CD4-positive, alpha-beta memory T cell (primary cell): ENCODE data around the gene P4HTM. TPM values are rescaled to one million over a fixed set of nuclear protein-coding genes. Genes with fewer than 3 reads are reported as not detected.

Source experiments
- CTCF ChIA-PET: fragments of 350-600 bp; sonication (Branson Sonifier 250); formaldehyde crosslinking; loops from one replicate; lab custom pipeline; 2021; ENCODE audit warnings: inconsistent platforms; ENCODE audit not compliant: partially characterized antibody; lab: Charles Lee
- POLR2A ChIA-PET: fragments of 350-600 bp; sonication (Branson Sonifier 250); formaldehyde crosslinking; loops from one replicate; lab custom pipeline; 2021; ENCODE audit not compliant: partially characterized antibody; lab: Charles Lee
- DNase-seq, 5 donors: peaks; one replicate each; pipeline versions ENCODE4 v3.0.0 to v3.0.0-alpha.2; 2020 to 2022; ENCODE audit warnings: mixed read lengths in 1 of 5
- H3K27ac ChIP-seq: one replicate; pipeline ENCODE4 v1.7.0; 2013; ENCODE audit warnings: low read depth, low read length
- H3K27me3 ChIP-seq: 2 replicates; pipeline ENCODE4 v1.7.0; 2013; ENCODE audit warnings: mild to moderate bottlenecking, low read length, moderate library complexity; ENCODE audit not compliant: insufficient read depth
- H3K36me3 ChIP-seq: 2 replicates; pipeline ENCODE4 v1.7.0; 2013; ENCODE audit warnings: mild to moderate bottlenecking, low read length, moderate library complexity; ENCODE audit not compliant: insufficient read depth
- H3K4me1 ChIP-seq: 2 replicates; pipeline ENCODE4 v1.7.0; 2013; ENCODE audit warnings: mild to moderate bottlenecking, low read length, moderate library complexity; ENCODE audit not compliant: insufficient read depth
- H3K4me3 ChIP-seq, 2 donors: one replicate each; pipeline ENCODE4 v1.7.0; 2013; ENCODE audit warnings: low read length in 2 of 2, mild to moderate bottlenecking in 1 of 2
- H3K9me3 ChIP-seq, 2 donors: one replicate each; pipeline ENCODE4 v1.7.0; 2013; ENCODE audit warnings: low read length in 2 of 2, control low read depth in 1 of 2; ENCODE audit not compliant: control insufficient read depth in 1 of 2
- H3K27ac Mint-ChIP-seq, 7 donors: one replicate each; pipeline ENCODE4 v1.8.0; 2020 to 2021; ENCODE audit warnings: mixed read lengths in 7 of 7, mild to moderate bottlenecking in 6 of 7, inconsistent platforms in 3 of 7, moderate library complexity in 3 of 7
- H3K27me3 Mint-ChIP-seq, 2 donors: one replicate each; pipeline ENCODE4 v1.8.0; 2020 to 2021; ENCODE audit warnings: mixed read lengths in 2 of 2
- H3K36me3 Mint-ChIP-seq, 2 donors: one replicate each; pipeline ENCODE4 v1.8.0; 2020 to 2021; ENCODE audit warnings: mixed read lengths in 2 of 2, inconsistent platforms in 1 of 2, mild to moderate bottlenecking in 1 of 2
- H3K4me1 Mint-ChIP-seq, 4 donors: one replicate each; pipeline ENCODE4 v1.8.0; 2020 to 2021; ENCODE audit warnings: mixed read lengths in 4 of 4, mild to moderate bottlenecking in 1 of 4
- H3K4me3 Mint-ChIP-seq, 8 donors: one replicate each; pipeline ENCODE4 v1.8.0; 2020 to 2021; ENCODE audit warnings: mixed read lengths in 8 of 8, mild to moderate bottlenecking in 7 of 8, moderate library complexity in 6 of 8, inconsistent platforms in 3 of 8
- H3K9me3 Mint-ChIP-seq, 8 donors: one replicate each; pipeline ENCODE4 v1.8.0; 2020 to 2021; ENCODE audit warnings: mixed read lengths in 8 of 8, mild to moderate bottlenecking in 5 of 8, inconsistent platforms in 3 of 8, moderate library complexity in 1 of 8
- intact Hi-C: fragments of 100-400 bp; cut with micrococcal nuclease; formaldehyde crosslinking; loops from one replicate; pipeline ENCODE4 v1.15.1; 2023
- polyA plus RNA-seq, 2 donors: library from polyadenylated mRNA; unstranded; fragments of 300-500 nt; fragmentation: Illumina TruSeq; gene quantifications; one replicate each; pipeline ENCODE4 v1.2.3, GENCODE V29; 2021
- total RNA-seq, 2 experiments: library from RNA; stranded (reverse); gene quantifications; one replicate each; pipeline ENCODE4 v1.2.3, GENCODE V29; 2021

Gene P4HTM
- total and polyA plus RNA-seq, 4 experiments from 2014 or later, result 29.7 to 87.3 (median 56.1) TPM

GRCh38 chr3:48982686-48983085 is 7.4 kb upstream of the P4HTM start:
- POLR2A ChIA-PET, result no interaction called here
- no peaks in the 10 kb centered on the region for H3K27me3 ChIP-seq
- peak overlapping the region in 2 of 7 donors; percentile 37 to 42 for H3K27ac Mint-ChIP-seq
- no peak for DNase-seq
- H3K9me3 ChIP-seq, result no peaks in the 10 kb centered on the region
- intact Hi-C loops, result no loop called here
- H3K4me3 Mint-ChIP-seq, result no peak overlapping the region
- CTCF ChIA-PET, result no interaction called here
- no peak overlapping the region for H3K4me3 ChIP-seq
- H3K4me1 ChIP-seq, result peaks cover 5% of the 10 kb centered on the region
- no peaks in the 10 kb centered on the region for H3K9me3 Mint-ChIP-seq
- H3K27me3 Mint-ChIP-seq, result no peaks in the 10 kb centered on the region
- no peak overlapping the region for H3K27ac ChIP-seq
- peaks cover 47% of the 10 kb centered on the region for H3K36me3 ChIP-seq
- peaks cover 50 to 67% of the 10 kb centered on the region in 2 donors for H3K36me3 Mint-ChIP-seq
- peaks cover 1 to 5% (median 2%) of the 10 kb centered on the region in 4 donors for H3K4me1 Mint-ChIP-seq

- intact Hi-C loops, result no loop called here
- ChIA-PET CTCF (no interaction called here), POLR2A (no interaction called here)
Measured at GRCh38 chr3:48983096-48983495, 6.9 kb upstream of the P4HTM start.

GRCh38 chr3:48984663-48985062 is 5.4 kb upstream of the P4HTM start:
- no peak overlapping the region for H3K4me3 Mint-ChIP-seq
- H3K27ac ChIP-seq, result no peak overlapping the region
- H3K9me3 ChIP-seq, result no peaks in the 10 kb centered on the region
- no peak overlapping the region for H3K4me3 ChIP-seq
- H3K4me1 Mint-ChIP-seq, result peaks cover 12 to 19% (median 15%) of the 10 kb centered on the region in 4 donors
- H3K4me1 ChIP-seq, result peaks cover 19% of the 10 kb centered on the region
- no peaks in the 10 kb centered on the region for H3K27me3 ChIP-seq
- peak overlapping the region in 3 of 7 donors; percentile 18 to 66 (median 43) for H3K27ac Mint-ChIP-seq
- ChIA-PET CTCF (interaction anchor here (0.5 to 9.0 kb wide), 5 partner anchors 22 to 174 kb away, joined by 3 to 136 read pairs (median 4); partner anchors contain the start of genes NDUFAF3 and WDR6), POLR2A (interaction anchor here (1.0 to 15.0 kb wide), 2 partner anchors 23 to 36 kb away, joined by 3 to 377 read pairs; partner anchors contain the start of genes DALRD3, IMPDH2, NDUFAF3 and WDR6)
- H3K9me3 Mint-ChIP-seq, result no peaks in the 10 kb centered on the region
- H3K36me3 Mint-ChIP-seq, result peaks cover 37 to 58% of the 10 kb centered on the region in 2 donors
- intact Hi-C loops, result no loop called here
- DNase-seq, result no peak
- peaks cover 41% of the 10 kb centered on the region for H3K36me3 ChIP-seq
- no peaks in the 10 kb centered on the region for H3K27me3 Mint-ChIP-seq

More at GRCh38 chr3:48983096-48983495, 6.9 kb upstream of the P4HTM start:
- no peaks in the 10 kb centered on the region for H3K9me3 Mint-ChIP-seq
- DNase-seq, result no peak
- no peak overlapping the region for H3K4me3 Mint-ChIP-seq
- peaks cover 47% of the 10 kb centered on the region for H3K36me3 ChIP-seq
- H3K36me3 Mint-ChIP-seq, result peaks cover 46 to 66% of the 10 kb centered on the region in 2 donors
- H3K27ac Mint-ChIP-seq, result peak overlapping the region in 4 of 7 donors; percentile 14 to 63 (median 49)
- H3K27me3 ChIP-seq, result no peaks in the 10 kb centered on the region
- no peak overlapping the region for H3K27ac ChIP-seq
- peaks cover 4 to 10% (median 5%) of the 10 kb centered on the region in 4 donors for H3K4me1 Mint-ChIP-seq
- H3K9me3 ChIP-seq, result no peaks in the 10 kb centered on the region
- no peaks in the 10 kb centered on the region for H3K27me3 Mint-ChIP-seq
- peaks cover 9% of the 10 kb centered on the region for H3K4me1 ChIP-seq
- no peak overlapping the region for H3K4me3 ChIP-seq

- H3K27me3 ChIP-seq, result no peaks in the 10 kb centered on the region
- Mint-ChIP-seq H3K36me3 (peaks cover 29 to 53% of the 10 kb centered on the region in 2 donors), H3K4me3 (no peak overlapping the region), H3K27me3 (no peaks in the 10 kb centered on the region), H3K9me3 (no peaks in the 10 kb centered on the region), H3K4me1 (peaks cover 13 to 23% (median 18%) of the 10 kb centered on the region in 4 donors), H3K27ac (peak overlapping the region in 5 of 7 donors; percentile 11 to 80 (median 28))
- H3K9me3 ChIP-seq, result no peaks in the 10 kb centered on the region
- H3K36me3 ChIP-seq, result peaks cover 33% of the 10 kb centered on the region
- intact Hi-C loops, result no loop called here
- POLR2A ChIA-PET, result interaction anchor here (1.2 to 15.0 kb wide), 3 partner anchors 21 to 108 kb away, joined by 6 to 377 read pairs (median 20); partner anchors contain the start of genes DALRD3, IMPDH2, NDUFAF3 and QRICH1
- H3K4me3 ChIP-seq, result no peak overlapping the region
- H3K27ac ChIP-seq, result no peak overlapping the region
- DNase-seq, result no peak
- CTCF ChIA-PET, result interaction anchor here (5.0 to 9.0 kb wide), 5 partner anchors 21 to 171 kb away, joined by 38 to 216 read pairs (median 85); partner anchors contain the start of genes DALRD3, IMPDH2, NDUFAF3 and QRICH1
- H3K4me1 ChIP-seq, result peaks cover 21% of the 10 kb centered on the region
Measured at GRCh38 chr3:48985831-48986376, 4.1 kb upstream of the P4HTM start.

GRCh38 chr3:48989126-48989795 is 780 bp upstream of the P4HTM start:
- Mint-ChIP-seq H3K4me3 (peak overlapping the region; percentile 89 to 97 (median 92)), H3K27ac (peak overlapping the region; percentile 85 to 96 (median 89)), H3K36me3 (peaks cover 9 to 36% of the 10 kb centered on the region in 2 donors), H3K4me1 (peaks cover 27 to 49% (median 40%) of the 10 kb centered on the region in 4 donors), H3K9me3 (no peaks in the 10 kb centered on the region), H3K27me3 (no peaks in the 10 kb centered on the region)
- peak overlapping the region; percentile 76 to 86 for H3K4me3 ChIP-seq
- intact Hi-C loops, result no loop called here
- peak overlapping the region; percentile 65 for H3K27ac ChIP-seq
- no peak for DNase-seq
- ChIA-PET POLR2A (interaction anchor here (0.6 to 15.0 kb wide), 18 partner anchors 9 to 455 kb away, joined by 3 to 377 read pairs (median 5); partner anchors contain the start of genes ARIH2, CCDC71, DALRD3 and IMPDH2), CTCF (interaction anchor here (0.6 to 9.0 kb wide), 17 partner anchors 14 to 482 kb away, joined by 3 to 216 read pairs (median 4); partner anchors contain the start of genes DALRD3, IMPDH2, NDUFAF3 and QRICH1)
- H3K36me3 ChIP-seq, result peaks cover 8% of the 10 kb centered on the region
- H3K27me3 ChIP-seq, result no peaks in the 10 kb centered on the region
- H3K4me1 ChIP-seq, result peaks cover 45% of the 10 kb centered on the region
- H3K9me3 ChIP-seq, result no peaks in the 10 kb centered on the region

GRCh38 chr3:48990636-48991469 is 812 bp downstream of the P4HTM start:
- Histone ChIP-seq H3K27ac (peak overlapping the region; percentile 65), H3K27me3 (no peaks in the 10 kb centered on the region), H3K9me3 (no peaks in the 10 kb centered on the region), H3K36me3 (no peaks in the 10 kb centered on the region), H3K4me1 (peaks cover 45% of the 10 kb centered on the region), H3K4me3 (peak overlapping the region; percentile 63 to 86)
- peak in 4 of 5 donors; percentile 24 to 58 (median 26) for DNase-seq
- intact Hi-C loops, result loop anchor here (1.0 kb wide), 2 partner anchors 16 to 30 kb away; partner anchors contain the start of gene WDR6
- H3K4me3 Mint-ChIP-seq, result peak overlapping the region; percentile 92 to 95 (median 94)
- H3K36me3 Mint-ChIP-seq, result peaks cover 3 to 34% of the 10 kb centered on the region in 2 donors
- ChIA-PET CTCF (interaction anchor here (0.8 to 9.0 kb wide), 11 partner anchors 11 to 230 kb away, joined by 3 to 216 read pairs (median 6); partner anchors contain the start of genes DALRD3, IMPDH2, NDUFAF3 and QRICH1), POLR2A (interaction anchor here (0.5 to 15.0 kb wide), 8 partner anchors 9 to 305 kb away, joined by 3 to 377 read pairs (median 6); partner anchors contain the start of genes DALRD3, IMPDH2, IP6K2 and NCKIPSD)
- no peaks in the 10 kb centered on the region for H3K27me3 Mint-ChIP-seq
- peaks cover 0 to 2% (median 0%) of the 10 kb centered on the region in 8 donors for H3K9me3 Mint-ChIP-seq
- peak overlapping the region; percentile 85 to 96 (median 93) for H3K27ac Mint-ChIP-seq
- peaks cover 29 to 60% (median 44%) of the 10 kb centered on the region in 4 donors for H3K4me1 Mint-ChIP-seq
